Breast epithelium (tissue), 4 donors: Measurements from ENCODE around the gene TGFBR3. TPM values are rescaled to one million over a fixed set of nuclear protein-coding genes. Genes with fewer than 3 reads are reported as not detected.

ENCODE experiments used
- DNase-seq, 2 donors: peaks; one replicate each; pipeline ENCODE4 v3.0.0-alpha.2; 2019; ENCODE audit warnings: low spot score in 2 of 2
- H3K27ac ChIP-seq, 2 donors: fragments of 200-600 bp; sonication (generic) in 1 of 2; one replicate each; pipeline ENCODE4 v1.5.1; 2016 to 2019; ENCODE audit warnings: mild to moderate bottlenecking in 1 of 2
- H3K27me3 ChIP-seq, 2 donors: fragments of 200-600 bp; sonication (generic) in 1 of 2; one replicate each; pipeline versions ENCODE4 v1.5.1 to v1.6.0; 2017 to 2019; ENCODE audit warnings: control low read depth in 1 of 2, mild to moderate bottlenecking in 1 of 2
- H3K36me3 ChIP-seq: fragments of 200-600 bp; one replicate; pipeline ENCODE4 v1.5.1; 2019
- H3K4me1 ChIP-seq, 2 donors: fragments of 200-600 bp; sonication (generic); one replicate each; pipeline ENCODE4 v1.5.1; 2016 to 2019; ENCODE audit warnings: control low read depth in 1 of 2
- H3K4me3 ChIP-seq, 3 donors: fragments of 200-600 bp; sonication (generic); 1 replicate in 2 of 3; 2 replicates in 1 of 3; pipeline ENCODE4 v1.5.1; 2016 to 2019; ENCODE audit warnings: mild to moderate bottlenecking in 3 of 3, moderate library complexity in 2 of 3
- H3K9me3 ChIP-seq, 2 donors: fragments of 200-600 bp; sonication (generic) in 1 of 2; one replicate each; pipeline ENCODE4 v1.5.1; 2016 to 2019; ENCODE audit warnings: control low read depth in 1 of 2
- CTCF ChIP-seq, 3 donors: fragments of 450-650 bp; IDR thresholded peaks; one replicate each; pipeline ENCODE4 v1.5.1; 2016 to 2017; ENCODE audit warnings: antibody characterized with exemption in 3 of 3, mild to moderate bottlenecking in 3 of 3, moderate library complexity in 3 of 3
- POLR2A ChIP-seq: fragments of 450-650 bp; IDR thresholded peaks from one replicate; pipeline ENCODE4 v1.6.1; 2016; ENCODE audit warnings: antibody characterized with exemption, mild to moderate bottlenecking, moderate library complexity
- POLR2AphosphoS5 ChIP-seq, 3 donors: sonication (generic); formaldehyde crosslinking; IDR thresholded peaks; one replicate each; pipeline ENCODE4 v1.6.1; 2017; ENCODE audit warnings: antibody characterized with exemption in 3 of 3
- intact Hi-C: fragments of 100-400 bp; cut with DNase I; formaldehyde crosslinking; loops from one replicate; pipeline ENCODE4 v1.15.1; 2023; ENCODE audit warnings: low total_unique reads
- total RNA-seq, 3 donors: library from RNA; depleted of rRNA; stranded (reverse); fragments of >200 nt; gene quantifications; one replicate each; pipeline ENCODE4 v1.1.0, GENCODE V29; 2016

Gene TGFBR3
- total RNA-seq, 3 donors from 2014 or later: 127 to 287 (median 167) TPM

DNA sequence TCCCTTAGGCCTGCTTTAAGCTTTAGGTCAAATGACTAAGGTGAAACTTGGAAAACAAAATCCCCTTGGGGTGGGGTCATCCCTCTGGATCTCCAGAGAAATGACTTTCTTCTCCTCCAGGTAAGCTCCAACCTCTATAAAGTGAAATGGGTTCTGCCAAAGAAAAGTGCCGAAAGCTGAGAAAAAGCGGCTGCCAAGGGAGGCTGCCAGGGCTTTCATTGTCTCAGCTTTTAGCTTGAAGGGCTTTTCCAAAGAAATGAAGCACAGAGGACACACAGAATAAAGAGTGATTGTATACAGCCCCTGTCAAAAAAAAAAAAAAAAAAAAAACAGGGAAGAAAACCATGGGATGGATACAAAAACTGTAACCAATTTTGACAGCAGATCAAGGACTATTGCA is 126.9 kb downstream of the TGFBR3 start:
- H3K9me3 ChIP-seq: no peaks in the 10 kb centered on the region
- H3K4me3 ChIP-seq: no peak overlapping the region
- H3K27me3 ChIP-seq: no peaks in the 10 kb centered on the region
- H3K27ac ChIP-seq: peak overlapping the region; percentile 81 to 93
- intact Hi-C loops: no loop called here
- peak in 1 of 2 donors; percentile 58 for DNase-seq
- TF ChIP-seq CTCF (IDR thresholded peaks at IDR 0.05) (no peak), POLR2AphosphoS5 (IDR thresholded peaks at IDR 0.05) (no peak), POLR2A (no peak)
- H3K4me1 ChIP-seq: peaks cover 0 to 8% of the 10 kb centered on the region in 2 donors
- H3K36me3 ChIP-seq: no peaks in the 10 kb centered on the region

- H3K9me3 ChIP-seq: no peaks in the 10 kb centered on the region
- DNase-seq: peak in 1 of 2 donors; percentile 50
Observed at GRCh38 chr1:91757763-91758460, 128.0 kb downstream of the TGFBR3 start.

GRCh38 chr1:91755702-91756287 is 130.2 kb downstream of the TGFBR3 start:
- intact Hi-C loops: no loop called here

More at GRCh38 chr1:91757763-91758460, 128.0 kb downstream of the TGFBR3 start:
- H3K27ac ChIP-seq: peak overlapping the region; percentile 81 to 93
- peaks cover 0 to 8% of the 10 kb centered on the region in 2 donors for H3K4me1 ChIP-seq
- no peak overlapping the region for H3K4me3 ChIP-seq
- H3K36me3 ChIP-seq: no peaks in the 10 kb centered on the region
- intact Hi-C loops: no loop called here
- peak; percentile 51 to 86 (median 61) for TF ChIP-seq POLR2AphosphoS5 (IDR thresholded peaks at IDR 0.05)
- TF ChIP-seq CTCF (IDR thresholded peaks at IDR 0.05): no peak
- no peaks in the 10 kb centered on the region for H3K27me3 ChIP-seq

DNA sequence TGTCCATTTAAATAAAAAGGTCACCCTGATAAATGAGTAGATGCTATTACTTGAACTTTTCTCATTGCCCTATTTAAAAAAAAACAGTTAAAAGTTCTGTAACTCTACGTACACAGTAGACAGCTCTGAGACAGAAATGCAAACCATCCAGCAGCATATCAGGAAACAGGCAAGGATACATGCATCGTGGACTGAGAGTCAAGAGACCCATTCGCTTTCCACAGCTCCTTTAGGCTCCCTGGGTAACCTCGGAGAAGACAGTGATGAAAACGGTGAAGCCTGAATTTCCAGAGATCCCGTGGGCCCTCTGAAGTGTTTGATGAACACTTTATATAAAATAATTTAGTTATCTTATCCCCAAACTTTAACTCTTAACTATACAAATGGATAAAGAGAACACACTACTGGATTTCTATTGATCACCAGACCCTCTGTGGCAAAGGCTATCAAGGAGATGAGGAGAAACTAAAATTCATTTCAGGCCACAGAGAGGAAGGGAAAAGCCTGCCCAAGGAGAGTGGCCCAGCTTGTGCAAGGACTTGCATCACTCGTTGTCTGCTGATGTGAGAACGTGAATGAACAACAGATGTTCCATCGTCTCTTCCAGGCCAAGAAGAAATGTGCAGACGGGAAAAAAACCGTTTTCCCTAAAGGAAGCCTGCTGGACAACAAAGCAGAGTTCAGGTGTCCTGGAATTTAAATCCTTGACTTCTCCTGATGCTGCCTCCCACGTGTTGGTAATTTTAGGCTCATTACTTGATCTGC is 131.0 kb downstream of the TGFBR3 start:
- TF ChIP-seq CTCF (IDR thresholded peaks at IDR 0.05) (peak; percentile 9 to 20 (median 11)), POLR2A (no peak), POLR2AphosphoS5 (IDR thresholded peaks at IDR 0.05) (peak; percentile 78 to 98 (median 78))
- Histone ChIP-seq H3K4me1 (peaks cover 0 to 26% of the 10 kb centered on the region in 2 donors), H3K4me3 (no peak overlapping the region), H3K9me3 (no peaks in the 10 kb centered on the region), H3K27ac (peak overlapping the region; percentile 75 to 80), H3K36me3 (no peaks in the 10 kb centered on the region), H3K27me3 (no peaks in the 10 kb centered on the region)
- no peak for DNase-seq
- intact Hi-C loops: no loop called here

More at GRCh38 chr1:91755702-91756287, 130.2 kb downstream of the TGFBR3 start:
- Histone ChIP-seq H3K4me3 (no peak overlapping the region), H3K9me3 (no peaks in the 10 kb centered on the region), H3K36me3 (no peaks in the 10 kb centered on the region), H3K27me3 (no peaks in the 10 kb centered on the region), H3K4me1 (peaks cover 0 to 20% of the 10 kb centered on the region in 2 donors), H3K27ac (peak overlapping the region; percentile 75 to 80)
- no peak for DNase-seq
- TF ChIP-seq POLR2AphosphoS5 (IDR thresholded peaks at IDR 0.05) (no peak), POLR2A (no peak), CTCF (IDR thresholded peaks at IDR 0.05) (no peak)
